Lung (tissue), 12 donors: ENCODE data around the gene SNX30. TPM values are rescaled to one million over a fixed set of nuclear protein-coding genes. Genes with fewer than 3 reads are reported as not detected.
A peak's percentile ranks its signal among the peaks of the same experiment; 100 is the strongest.

Experiments used
- ATAC-seq: fragments of 200-7000 bp; cut with Tn5 transposase; one replicate; pipeline ENCODE4 v1.9.1; 2020; ENCODE audit warnings: moderate number of reproducible peaks; ENCODE audit not compliant: insufficient read depth, low FRiP score
- DNase-seq, 3 donors: peaks; one replicate each; pipeline ENCODE4 v3.0.0-alpha.2; 2013 to 2017
- H3K27ac ChIP-seq, 2 donors: one replicate each; pipeline ENCODE4 v1.5.1; 2013; ENCODE audit warnings: mild to moderate bottlenecking in 2 of 2, moderate library complexity in 2 of 2, control low read depth in 1 of 2, inconsistent platforms in 1 of 2, low read depth in 1 of 2, low read length in 1 of 2
- H3K27me3 ChIP-seq, 3 donors: one replicate each; pipeline ENCODE4 v1.5.1; 2013; ENCODE audit warnings: low read length in 2 of 3; ENCODE audit not compliant: control insufficient read depth in 3 of 3, insufficient read depth in 3 of 3
- H3K36me3 ChIP-seq, 4 donors: one replicate each; pipeline ENCODE4 v1.5.1; 2013; ENCODE audit warnings: low read length in 4 of 4, mild to moderate bottlenecking in 1 of 4, moderate library complexity in 1 of 4; ENCODE audit not compliant: control insufficient read depth in 4 of 4, insufficient read depth in 4 of 4
- H3K4me1 ChIP-seq, 5 donors: one replicate each; pipeline ENCODE4 v1.5.1; 2013; ENCODE audit warnings: low read length in 5 of 5, mild to moderate bottlenecking in 2 of 5, moderate library complexity in 1 of 5; ENCODE audit not compliant: control insufficient read depth in 5 of 5, insufficient read depth in 5 of 5
- H3K4me3 ChIP-seq: one replicate; pipeline ENCODE4 v1.5.1; 2013; ENCODE audit warnings: mild to moderate bottlenecking, control low read depth, moderate library complexity
- H3K9ac ChIP-seq, 2 donors: one replicate each; pipeline ENCODE4 v1.5.1; 2013; ENCODE audit warnings: low read length in 2 of 2, control low read depth in 1 of 2; ENCODE audit not compliant: insufficient read depth in 1 of 2
- H3K9me3 ChIP-seq, 4 donors: one replicate each; pipeline ENCODE4 v1.5.1; 2013; ENCODE audit warnings: low read length in 3 of 4, mild to moderate bottlenecking in 1 of 4, moderate library complexity in 1 of 4; ENCODE audit not compliant: control insufficient read depth in 4 of 4, insufficient read depth in 3 of 4
- WGBS, 2 donors: extraction: QIAGEN DNeasy Blood & Tissue Kit; methylation state at CpG; one replicate each; pipeline ENCODE4 v1.1.7; 2013; 5-methylcytosine and 5-hydroxymethylcytosine counted together
- polyA plus RNA-seq, 2 donors: library from polyadenylated mRNA; stranded (reverse); fragments of 200-250 nt; gene quantifications; one replicate each; pipeline ENCODE4 v1.2.1, GENCODE V29; 2013
- total RNA-seq, 2 donors: library from RNA; depleted of rRNA in 1 of 2; stranded (reverse); fragments of >200 nt in 1 of 2; gene quantifications; one replicate each; pipeline ENCODE4 v1.2.1, GENCODE V29; 2014 to 2021
- TF ChIP-seq, protein P1 (sequence below): IDR thresholded peaks from 2 replicates; pipeline ENCODE4 v1.5.1; 2012; ENCODE audit warnings: mild to moderate bottlenecking; ENCODE audit errors: control extremely low read depth, extremely low read depth
- donor health status: control.
- donor health status: control.
- donor health status: Bipolar disorder and iron deficiency.
- donor health status: healthy.
- donor health status: DM: yes; HTN: yes; CAD: no.

The SNX30 gene
- total and polyA plus RNA-seq, 4 donors: 13.7 to 63.1 (median 35.8) TPM

GRCh38 chr9:112757282-112757883 is 6.8 kb downstream of the SNX30 start:
- TF ChIP-seq, protein P1, sequence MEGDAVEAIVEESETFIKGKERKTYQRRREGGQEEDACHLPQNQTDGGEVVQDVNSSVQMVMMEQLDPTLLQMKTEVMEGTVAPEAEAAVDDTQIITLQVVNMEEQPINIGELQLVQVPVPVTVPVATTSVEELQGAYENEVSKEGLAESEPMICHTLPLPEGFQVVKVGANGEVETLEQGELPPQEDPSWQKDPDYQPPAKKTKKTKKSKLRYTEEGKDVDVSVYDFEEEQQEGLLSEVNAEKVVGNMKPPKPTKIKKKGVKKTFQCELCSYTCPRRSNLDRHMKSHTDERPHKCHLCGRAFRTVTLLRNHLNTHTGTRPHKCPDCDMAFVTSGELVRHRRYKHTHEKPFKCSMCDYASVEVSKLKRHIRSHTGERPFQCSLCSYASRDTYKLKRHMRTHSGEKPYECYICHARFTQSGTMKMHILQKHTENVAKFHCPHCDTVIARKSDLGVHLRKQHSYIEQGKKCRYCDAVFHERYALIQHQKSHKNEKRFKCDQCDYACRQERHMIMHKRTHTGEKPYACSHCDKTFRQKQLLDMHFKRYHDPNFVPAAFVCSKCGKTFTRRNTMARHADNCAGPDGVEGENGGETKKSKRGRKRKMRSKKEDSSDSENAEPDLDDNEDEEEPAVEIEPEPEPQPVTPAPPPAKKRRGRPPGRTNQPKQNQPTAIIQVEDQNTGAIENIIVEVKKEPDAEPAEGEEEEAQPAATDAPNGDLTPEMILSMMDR: no peak
- H3K9me3 ChIP-seq: no peaks in the 10 kb centered on the region
- no peak overlapping the region for H3K4me3 ChIP-seq
- peaks cover 11 to 22% (median 18%) of the 10 kb centered on the region in 5 donors for H3K4me1 ChIP-seq
- DNase-seq: peak in 2 of 3 donors; percentile 76 to 77
- no peak for ATAC-seq
- no peaks in the 10 kb centered on the region for H3K27me3 ChIP-seq
- H3K36me3 ChIP-seq: peaks cover 0 to 3% (median under 1%) of the 10 kb centered on the region in 4 donors
- WGBS, 2 donors: 80 to 86% methylated on average over 7 of the region's 7 CpGs
- peak overlapping the region in 1 of 2 donors; percentile 10 for H3K27ac ChIP-seq
- no peak overlapping the region for H3K9ac ChIP-seq

- TF ChIP-seq, protein P1: no peak
- peaks cover 11 to 22% (median 15%) of the 10 kb centered on the region in 5 donors for H3K4me1 ChIP-seq
- no peak for DNase-seq
- H3K27ac ChIP-seq: peak overlapping the region in 1 of 2 donors; percentile 9
- no peak overlapping the region for H3K9ac ChIP-seq
- no peaks in the 10 kb centered on the region for H3K9me3 ChIP-seq
- no peaks in the 10 kb centered on the region for H3K27me3 ChIP-seq
- 85 to 90% methylated on average over 2 of the region's 2 CpGs for WGBS, 2 donors
- no peak overlapping the region for H3K4me3 ChIP-seq
- ATAC-seq: no peak
- peaks cover 0 to 3% (median under 1%) of the 10 kb centered on the region in 4 donors for H3K36me3 ChIP-seq
Observed at GRCh38 chr9:112757940-112758339, 7.4 kb downstream of the SNX30 start.

- DNase-seq: no peak
- WGBS, 2 donors: 79 to 81% methylated on average over 8 of the region's 8 CpGs
- Histone ChIP-seq H3K4me1 (peaks cover 0 to 13% (median 8%) of the 10 kb centered on the region in 5 donors), H3K4me3 (no peak overlapping the region), H3K27ac (peak overlapping the region in 1 of 2 donors; percentile 20), H3K9me3 (no peaks in the 10 kb centered on the region), H3K36me3 (peaks cover 0 to 3% (median under 1%) of the 10 kb centered on the region in 4 donors), H3K9ac (no peak overlapping the region), H3K27me3 (no peaks in the 10 kb centered on the region)
- ATAC-seq: no peak
- TF ChIP-seq, protein P1: no peak
Observed at GRCh38 chr9:112760821-112761220, 10.3 kb downstream of the SNX30 start.
